Fibroblast of pulmonary artery (primary cell): ENCODE measurements around the gene ASTN2.

Source experiments
- DNase-seq: peaks from one replicate; pipeline ENCODE4 v3.0.0-alpha.2; 2010; ENCODE audit warnings: low read depth
- H3K4me3 ChIP-seq: replicated peaks from 2 replicates; pipeline ENCODE4 v1.5.1; 2011; ENCODE audit warnings: low read depth, mild to moderate bottlenecking, control low read depth, low read length, moderate library complexity
- CTCF ChIP-seq: IDR thresholded peaks from 2 replicates; pipeline ENCODE4 v1.5.1; 2011; ENCODE audit warnings: mild to moderate bottlenecking, control low read depth, low read length, inconsistent platforms; ENCODE audit errors: missing control alignments

Gene ASTN2

GRCh38 chr9:117453737-117454136, 38.9 kb upstream of the ASTN2 start:
- no peak overlapping the region for H3K4me3 ChIP-seq
- TF ChIP-seq CTCF, result no peak
- DNase-seq, result no peak

DNA sequence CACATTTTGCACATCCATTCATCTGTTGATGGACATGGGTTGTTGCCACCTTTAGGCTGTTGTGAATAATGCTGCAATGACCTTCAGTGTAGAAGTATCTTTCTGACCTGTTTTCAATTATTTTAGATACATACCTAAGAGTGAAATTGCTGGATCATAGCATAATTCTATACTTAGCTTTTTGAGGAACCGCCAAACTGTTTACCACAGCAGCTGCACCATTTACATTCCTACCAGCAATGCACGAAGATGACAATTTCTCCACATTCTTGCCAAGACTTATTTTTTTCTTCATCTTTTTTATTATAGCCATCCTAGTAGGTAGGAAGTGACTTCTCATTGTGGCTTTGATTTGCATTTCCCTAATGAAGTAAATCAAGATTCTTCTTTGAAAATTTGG, 36.5 kb upstream of the ASTN2 start:
- no peak overlapping the region for H3K4me3 ChIP-seq
- no peak for DNase-seq
- no peak for TF ChIP-seq CTCF

DNA sequence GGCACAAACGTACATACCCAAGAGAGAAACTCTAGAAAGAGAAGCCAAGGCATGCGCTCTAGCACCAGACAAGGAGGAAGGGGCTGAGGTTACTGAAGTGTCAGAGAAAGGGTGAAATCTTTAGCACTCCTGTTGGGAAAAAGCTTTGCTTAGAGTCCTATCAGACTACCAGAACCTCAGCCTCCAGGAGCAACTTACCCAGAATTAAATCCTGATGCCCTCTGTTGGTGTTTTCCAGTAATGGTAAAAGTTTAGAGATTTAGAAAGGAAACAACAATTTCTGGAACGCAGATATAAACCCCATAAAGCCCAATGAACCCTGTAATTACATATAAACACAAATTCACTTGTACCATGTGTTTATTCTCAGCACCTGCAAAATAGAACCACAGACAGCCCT, 33.2 kb upstream of the ASTN2 start:
- no peak for TF ChIP-seq CTCF
- H3K4me3 ChIP-seq, result no peak overlapping the region
- no peak for DNase-seq

DNA sequence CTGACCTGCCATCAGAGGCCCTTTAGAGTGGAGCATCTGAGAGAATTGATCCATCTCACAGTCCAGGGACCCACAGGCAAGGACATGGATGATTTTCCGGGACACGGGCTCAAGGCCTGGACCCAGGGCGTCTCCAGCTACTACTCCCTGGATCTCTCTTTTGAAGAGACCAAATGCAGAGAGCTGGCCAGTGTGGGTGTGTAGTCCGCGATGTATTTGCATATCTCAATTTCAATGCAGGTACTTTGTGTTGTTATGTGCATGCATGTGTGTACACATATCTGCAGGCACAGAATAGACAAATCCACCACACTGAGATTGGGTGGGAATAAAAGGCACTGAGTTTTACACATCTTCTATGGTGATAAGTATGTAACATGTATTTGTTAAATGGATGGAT, 30.8 kb upstream of the ASTN2 start:
- no peak for TF ChIP-seq CTCF
- DNase-seq, result no peak
- no peak overlapping the region for H3K4me3 ChIP-seq

- DNase-seq, result no peak
- TF ChIP-seq CTCF, result no peak
- H3K4me3 ChIP-seq, result no peak overlapping the region
Observed at GRCh38 chr9:117444501-117444900, 29.6 kb upstream of the ASTN2 start.

- DNase-seq, result no peak
- no peak for TF ChIP-seq CTCF
- no peak overlapping the region for H3K4me3 ChIP-seq
Observed at GRCh38 chr9:117437283-117437682, 22.4 kb upstream of the ASTN2 start.

DNA sequence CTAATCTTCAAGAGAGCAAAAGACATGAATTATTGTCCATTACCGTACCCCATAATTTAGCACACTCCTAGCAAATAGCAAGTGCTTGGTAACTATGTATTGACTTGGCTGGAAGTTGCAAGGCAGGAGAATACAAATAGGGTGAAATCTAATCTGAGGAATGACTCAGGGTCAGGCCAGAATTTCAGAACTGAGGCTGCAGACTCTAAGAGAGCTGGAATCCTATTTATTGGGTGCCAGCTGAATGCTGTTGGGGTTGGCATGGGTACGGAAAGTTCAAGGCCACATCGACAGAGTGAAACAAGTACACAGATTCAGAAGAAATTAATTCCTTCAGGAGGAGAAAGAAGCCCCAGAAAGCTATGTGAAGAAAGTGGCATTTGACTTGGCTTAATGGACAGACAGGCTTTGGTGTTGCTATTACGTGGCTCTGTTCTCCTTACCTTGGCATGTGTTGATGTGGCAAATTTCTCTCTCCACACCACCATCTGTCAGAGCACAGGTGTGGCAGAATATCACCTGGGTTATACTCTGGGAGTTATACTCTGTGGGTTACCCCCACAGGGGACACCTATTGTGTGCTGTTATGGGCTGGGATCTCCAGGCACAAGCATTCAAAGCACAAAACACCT, 20.9 kb upstream of the ASTN2 start:
- no peak for DNase-seq
- no peak overlapping the region for H3K4me3 ChIP-seq
- no peak for TF ChIP-seq CTCF
